Measurements from ENCODE around the gene TFB1M. TPM values are rescaled to one million over a fixed set of nuclear protein-coding genes. Genes with fewer than 3 reads are reported as not detected.

Gene TFB1M
- total RNA-seq, 1 experiment from 2014 or later, result 19.5 TPM

DNA sequence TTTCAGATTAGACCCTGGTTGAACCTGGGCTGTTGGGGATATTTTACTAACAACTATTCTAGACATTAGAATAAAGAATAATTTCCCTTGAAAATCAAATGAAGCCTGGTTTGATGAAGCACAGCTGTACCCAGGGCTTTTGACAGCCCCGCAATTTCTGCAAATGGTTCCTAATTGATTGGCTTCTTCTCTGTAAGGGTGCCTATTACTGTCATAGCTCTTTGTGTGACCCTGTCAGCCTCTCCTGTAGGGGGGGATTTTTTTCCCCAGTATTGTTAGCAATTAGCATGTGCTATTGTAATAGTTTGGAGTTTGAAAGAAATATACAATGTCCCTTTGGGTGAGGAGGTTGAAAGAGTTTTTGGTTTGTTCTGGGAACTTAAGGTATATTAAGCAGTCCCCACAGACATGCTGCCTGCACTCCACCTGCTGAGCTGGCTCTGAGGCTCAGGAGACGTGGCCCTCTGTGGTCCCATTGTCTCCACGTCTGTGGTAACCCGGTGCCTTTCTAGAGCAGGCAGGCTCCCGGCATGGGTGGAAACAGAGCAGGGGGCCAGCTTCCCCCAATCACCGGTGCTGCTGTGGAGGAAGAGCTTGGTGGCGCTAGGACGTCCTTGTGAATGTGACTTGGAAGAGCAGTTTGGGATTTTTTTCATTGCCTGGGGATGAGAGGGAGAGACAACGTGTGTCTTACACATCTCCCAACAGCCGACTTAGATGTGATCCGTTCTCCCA lies 97.8 kb downstream of the TFB1M start:
- Histone ChIP-seq H4K20me1 (ENCODE audit: insufficient read depth) (no peaks in the 10 kb centered on the region), H3K27me3 (ENCODE audit: insufficient read depth, low read depth) (no peaks in the 10 kb centered on the region), H3K79me2 (ENCODE audit: low read depth) (no peaks in the 10 kb centered on the region), H3K4me2 (no peak overlapping the region), H3K4me1 (replicated peaks; ENCODE audit: insufficient read depth) (no peaks in the 10 kb centered on the region; the same call in 1 of the 2 replicates), H3F3A (ENCODE audit: insufficient read depth, low read depth) (no peaks in the 10 kb centered on the region), H3K4me3 (no peak overlapping the region), H3K9me3 (ENCODE audit: insufficient read depth, low read depth) (no peaks in the 10 kb centered on the region), H2AFZ (no peak overlapping the region), H3K36me3 (ENCODE audit: low read depth) (no peaks in the 10 kb centered on the region), H3K27ac (no peak overlapping the region), H3K9me2 (ENCODE audit: insufficient read depth) (no peaks in the 10 kb centered on the region)
- intact Hi-C loops (cut with micrococcal nuclease; ENCODE audit: unreplicated experiment), result no loop called here
- POLR2A ChIA-PET (ENCODE audit: unreplicated experiment), result no interaction called here
- BruUV-seq (replicated peaks), result no TSS peak
- TF ChIP-seq EZH2 (IDR thresholded peaks at IDR 0.05; ENCODE audit: low read depth), result no peak
- TF ChIP-seq, protein P1, sequence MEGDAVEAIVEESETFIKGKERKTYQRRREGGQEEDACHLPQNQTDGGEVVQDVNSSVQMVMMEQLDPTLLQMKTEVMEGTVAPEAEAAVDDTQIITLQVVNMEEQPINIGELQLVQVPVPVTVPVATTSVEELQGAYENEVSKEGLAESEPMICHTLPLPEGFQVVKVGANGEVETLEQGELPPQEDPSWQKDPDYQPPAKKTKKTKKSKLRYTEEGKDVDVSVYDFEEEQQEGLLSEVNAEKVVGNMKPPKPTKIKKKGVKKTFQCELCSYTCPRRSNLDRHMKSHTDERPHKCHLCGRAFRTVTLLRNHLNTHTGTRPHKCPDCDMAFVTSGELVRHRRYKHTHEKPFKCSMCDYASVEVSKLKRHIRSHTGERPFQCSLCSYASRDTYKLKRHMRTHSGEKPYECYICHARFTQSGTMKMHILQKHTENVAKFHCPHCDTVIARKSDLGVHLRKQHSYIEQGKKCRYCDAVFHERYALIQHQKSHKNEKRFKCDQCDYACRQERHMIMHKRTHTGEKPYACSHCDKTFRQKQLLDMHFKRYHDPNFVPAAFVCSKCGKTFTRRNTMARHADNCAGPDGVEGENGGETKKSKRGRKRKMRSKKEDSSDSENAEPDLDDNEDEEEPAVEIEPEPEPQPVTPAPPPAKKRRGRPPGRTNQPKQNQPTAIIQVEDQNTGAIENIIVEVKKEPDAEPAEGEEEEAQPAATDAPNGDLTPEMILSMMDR (conservative IDR thresholded peaks at IDR 0.05), result no peak
- CTCF ChIA-PET, result no interaction called here
- DNase-seq, result no peak

DNA sequence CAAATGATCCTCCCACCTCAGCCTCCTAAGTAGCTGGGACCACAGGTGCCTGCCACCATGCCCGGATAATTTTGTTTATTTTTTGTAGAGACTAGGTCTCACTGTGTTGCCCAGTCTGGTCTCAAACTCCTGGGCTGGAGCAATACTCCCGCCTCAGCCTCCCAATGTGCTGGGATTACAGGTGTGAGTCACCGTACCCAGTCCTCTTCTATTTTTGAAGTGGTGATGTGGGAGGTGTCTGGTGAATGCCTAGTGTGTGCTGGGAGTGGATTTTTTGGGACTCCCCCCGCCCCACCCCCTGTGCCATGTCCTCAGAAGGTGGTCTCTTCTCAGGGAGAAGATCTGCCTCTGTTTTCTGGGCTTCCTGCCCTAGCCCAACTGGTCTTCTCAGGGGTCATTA lies 98.4 kb downstream of the TFB1M start:
- CTCF ChIA-PET, result no interaction called here
- Histone ChIP-seq H3K27me3 (ENCODE audit: insufficient read depth, low read depth) (no peaks in the 10 kb centered on the region), H3K79me2 (ENCODE audit: low read depth) (no peaks in the 10 kb centered on the region), H3K36me3 (ENCODE audit: low read depth) (no peaks in the 10 kb centered on the region), H3F3A (ENCODE audit: insufficient read depth, low read depth) (no peaks in the 10 kb centered on the region), H3K9me3 (ENCODE audit: insufficient read depth, low read depth) (no peaks in the 10 kb centered on the region), H3K4me3 (no peak overlapping the region), H2AFZ (no peak overlapping the region), H3K27ac (no peak overlapping the region), H4K20me1 (ENCODE audit: insufficient read depth) (no peaks in the 10 kb centered on the region), H3K9me2 (ENCODE audit: insufficient read depth) (no peaks in the 10 kb centered on the region), H3K4me2 (no peak overlapping the region), H3K4me1 (replicated peaks; ENCODE audit: insufficient read depth) (no peaks in the 10 kb centered on the region; the same call in 1 of the 2 replicates)
- TF ChIP-seq, protein P1 (conservative IDR thresholded peaks at IDR 0.05), result no peak
- no peak for TF ChIP-seq EZH2 (IDR thresholded peaks at IDR 0.05; ENCODE audit: low read depth)
- no peak for DNase-seq
- no TSS peak for BruUV-seq (replicated peaks)
- POLR2A ChIA-PET (ENCODE audit: unreplicated experiment), result no interaction called here
- intact Hi-C loops (cut with micrococcal nuclease; ENCODE audit: unreplicated experiment), result no loop called here

DNA sequence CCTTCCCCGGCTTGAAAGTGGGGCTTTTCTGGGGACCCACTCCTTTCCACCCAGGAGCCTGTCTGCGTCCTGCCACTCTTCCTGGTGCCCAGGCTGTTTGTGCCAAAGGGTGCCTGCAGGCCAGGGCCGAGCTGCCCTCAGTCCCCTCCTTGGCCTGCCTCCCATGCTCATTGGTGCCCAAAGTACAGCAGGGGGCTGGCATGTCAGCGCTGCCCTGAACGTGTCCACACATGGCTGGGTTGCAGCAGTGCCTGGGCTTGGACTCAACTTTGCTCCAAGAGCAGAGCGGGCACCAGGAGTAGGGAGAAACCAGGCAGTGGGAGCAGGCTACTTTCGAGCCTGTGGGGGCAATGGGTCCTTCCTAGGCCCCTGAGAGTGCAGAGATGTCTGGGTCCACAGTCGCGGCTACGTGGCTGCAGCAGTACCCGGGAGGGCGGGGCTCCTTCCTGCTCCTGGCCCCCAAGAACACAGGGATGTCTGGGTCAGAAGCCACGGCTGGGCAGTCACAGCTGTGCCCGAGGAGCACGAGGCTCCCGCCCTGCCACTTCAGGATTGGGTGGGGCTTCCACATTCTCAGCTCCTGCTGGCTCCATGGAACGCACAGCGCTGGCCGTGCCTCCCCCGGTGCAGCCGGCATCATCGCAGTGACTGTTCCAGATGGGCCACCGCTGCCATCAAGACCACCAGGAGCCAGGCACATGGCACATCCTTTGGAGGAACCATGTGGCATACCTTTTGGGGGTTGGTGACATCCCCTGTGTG lies 100.5 kb downstream of the TFB1M start:
- H3K4me3 ChIP-seq, result no peak overlapping the region
- H3F3A ChIP-seq (ENCODE audit: insufficient read depth, low read depth), result no peaks in the 10 kb centered on the region
- intact Hi-C loops (cut with micrococcal nuclease; ENCODE audit: unreplicated experiment), result no loop called here
- H3K27ac ChIP-seq, result no peak overlapping the region
- H3K9me2 ChIP-seq (ENCODE audit: insufficient read depth), result no peaks in the 10 kb centered on the region
- no peaks in the 10 kb centered on the region for H3K27me3 ChIP-seq (ENCODE audit: insufficient read depth, low read depth)
- H3K4me2 ChIP-seq, result no peak overlapping the region
- H3K36me3 ChIP-seq (ENCODE audit: low read depth), result no peaks in the 10 kb centered on the region
- H3K9me3 ChIP-seq (ENCODE audit: insufficient read depth, low read depth), result no peaks in the 10 kb centered on the region
- H3K79me2 ChIP-seq (ENCODE audit: low read depth), result no peaks in the 10 kb centered on the region
- no peaks in the 10 kb centered on the region; the same call in 1 of the 2 replicates for H3K4me1 ChIP-seq (replicated peaks; ENCODE audit: insufficient read depth)
- TF ChIP-seq EZH2 (IDR thresholded peaks at IDR 0.05; ENCODE audit: low read depth), result no peak
- TF ChIP-seq, protein P1 (conservative IDR thresholded peaks at IDR 0.05), result no peak
- H4K20me1 ChIP-seq (ENCODE audit: insufficient read depth), result no peaks in the 10 kb centered on the region
- no TSS peak for BruUV-seq (replicated peaks)
- no peak overlapping the region for H2AFZ ChIP-seq
- POLR2A ChIA-PET (ENCODE audit: unreplicated experiment), result no interaction called here
- CTCF ChIA-PET, result no interaction called here
- no peak for DNase-seq
